Globus pallidus (tissue), 1 donor: ENCODE measurements around the gene MEX3D.
A peak's percentile ranks its signal among the peaks of the same experiment; 100 is the strongest.
"Not testable (repeated sequence)": the region's sequence is repeated elsewhere in the genome, so short reads cannot be mapped to it uniquely, and the experiment has no call there.

Experiments
- DNase-seq: peaks from one replicate; pipeline ENCODE4 v3.0.0-alpha.2; 2015; ENCODE audit warnings: low spot score

Gene MEX3D

GRCh38 chr19:1571358-1571757 lies 3.2 kb upstream of the MEX3D start:
- no peak for DNase-seq

DNA sequence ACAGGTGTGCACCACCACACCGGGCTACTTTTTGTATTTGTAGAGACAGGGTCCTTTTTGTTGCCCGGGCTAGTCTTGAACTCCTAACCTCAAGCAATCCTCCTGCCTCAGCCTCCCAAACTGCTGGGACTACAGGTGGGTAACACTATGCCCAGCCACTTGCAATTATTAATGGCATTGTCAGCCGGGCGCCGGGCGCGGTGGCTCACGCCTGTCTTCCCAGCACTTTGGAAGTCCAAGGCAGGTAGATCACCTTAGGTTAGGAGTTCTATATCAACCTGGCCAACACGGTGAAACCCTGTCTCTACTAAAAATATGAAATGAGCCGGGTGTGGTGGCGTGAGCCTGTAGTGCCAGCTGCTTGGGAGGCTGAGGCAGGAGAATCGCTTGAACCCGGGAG lies 2.7 kb upstream of the MEX3D start:
- no peak for DNase-seq

DNA sequence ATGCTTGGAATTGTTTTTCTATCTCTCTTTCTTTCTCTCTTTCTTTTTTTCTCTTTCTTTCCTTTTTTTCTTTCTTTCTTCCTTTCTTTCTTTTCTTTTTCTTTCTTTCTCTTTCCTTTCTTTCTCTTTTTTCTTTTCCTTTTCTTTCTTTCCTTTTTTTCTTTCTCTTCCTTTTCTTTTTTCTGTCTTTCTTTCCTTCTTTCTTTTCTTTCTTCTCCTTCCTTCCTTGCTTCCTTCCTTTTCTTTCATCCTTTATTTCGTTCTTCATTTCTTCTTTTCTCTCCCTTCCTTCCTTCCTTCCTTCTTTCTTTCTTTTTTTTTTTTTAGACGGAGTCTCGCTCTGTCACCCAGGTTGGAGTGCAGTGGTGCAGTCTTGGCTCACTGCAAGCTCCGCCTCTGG lies 1.9 kb upstream of the MEX3D start:
- DNase-seq = no peak

GRCh38 chr19:1567848-1568227 lies 287 bp downstream of the MEX3D start:
- DNase-seq = no peak

- no peak for DNase-seq
Observed at GRCh38 chr19:1567116-1567847, 843 bp downstream of the MEX3D start.

DNA sequence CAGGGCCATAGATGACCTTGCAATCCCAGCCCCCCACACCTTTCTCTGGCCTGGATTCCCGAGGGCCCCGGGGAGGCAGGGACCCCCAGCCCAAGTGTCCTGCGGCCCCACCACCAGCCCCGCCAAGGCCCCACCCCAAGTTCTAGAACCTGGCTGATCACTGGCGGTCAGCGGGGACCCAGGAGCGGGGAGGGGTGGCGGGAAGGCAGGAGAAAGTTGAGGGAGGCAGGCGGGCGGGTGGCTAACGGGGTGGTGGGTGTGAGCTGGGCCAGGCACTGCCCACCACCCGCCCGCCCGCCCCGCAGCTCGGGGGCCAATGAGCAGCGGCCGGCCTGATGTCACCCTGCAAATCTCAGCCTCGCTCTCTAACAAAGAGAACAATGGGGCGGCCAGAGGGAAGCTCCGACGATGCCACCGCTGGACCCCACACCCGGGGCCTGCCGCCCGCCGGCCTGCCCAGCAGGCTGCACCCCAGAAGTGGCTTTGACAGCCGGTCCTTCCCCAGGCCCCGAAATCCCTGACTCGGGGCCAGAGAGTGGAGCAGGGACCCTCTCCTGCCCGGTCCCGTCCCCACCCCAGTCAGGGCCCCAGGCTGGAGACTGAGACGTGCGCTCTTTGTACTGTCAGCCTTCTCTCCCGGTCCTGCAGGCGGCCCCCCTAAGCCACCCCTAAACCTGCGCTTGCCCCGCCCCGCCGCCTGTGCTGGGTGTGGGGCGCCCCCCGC lies 1.6 kb downstream of the MEX3D start:
- peak; percentile 91 for DNase-seq

DNA sequence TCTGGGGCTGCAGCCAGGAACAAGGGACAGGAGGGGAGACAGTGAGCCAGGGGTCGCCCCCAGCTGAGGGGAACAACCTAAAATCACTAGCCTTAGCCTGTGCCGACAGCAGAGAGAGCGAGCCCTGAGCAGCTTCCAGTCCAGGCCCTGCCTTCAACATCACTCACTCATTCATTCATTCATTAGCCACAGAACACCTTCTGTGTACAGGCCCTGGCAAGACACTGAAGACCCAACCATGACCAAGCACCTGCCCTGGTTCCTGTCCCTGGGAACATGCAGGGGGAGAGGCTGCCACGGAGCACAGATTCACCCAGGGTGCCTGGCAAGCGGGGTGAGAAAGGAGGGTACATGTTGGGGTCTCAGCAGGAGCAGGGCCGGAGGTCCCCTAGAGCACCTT lies 4.9 kb downstream of the MEX3D start:
- DNase-seq = no peak

DNA sequence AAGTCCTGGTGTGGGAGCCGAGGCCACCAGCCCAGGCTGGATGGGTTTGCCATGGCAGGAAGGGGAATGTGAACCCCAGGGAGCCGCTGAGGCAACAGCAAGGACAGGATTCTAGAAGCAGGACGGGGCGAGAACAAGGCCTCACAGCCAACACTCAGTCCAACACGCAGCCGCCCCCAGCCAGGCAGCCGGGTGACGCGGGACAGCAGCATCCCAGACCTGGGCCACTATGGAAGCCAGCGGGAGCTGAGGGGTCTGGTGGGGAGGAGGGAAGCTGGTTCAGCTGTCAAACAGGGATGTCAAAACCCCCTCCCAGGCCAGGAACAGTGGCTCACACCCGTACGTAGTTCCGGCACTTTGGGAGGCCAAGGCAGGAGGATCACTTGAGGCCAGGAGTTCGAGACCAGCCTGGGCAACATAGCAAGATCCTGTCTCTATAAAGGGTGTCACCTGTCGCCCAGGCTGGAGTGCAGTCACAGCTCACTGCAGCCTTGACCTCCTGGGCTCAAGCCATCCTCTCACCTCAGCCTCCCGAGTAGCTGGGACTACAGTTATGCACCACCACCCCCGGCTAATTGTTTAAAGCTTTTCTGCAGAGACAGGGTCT lies 6.8 kb downstream of the MEX3D start:
- no peak for DNase-seq

DNA sequence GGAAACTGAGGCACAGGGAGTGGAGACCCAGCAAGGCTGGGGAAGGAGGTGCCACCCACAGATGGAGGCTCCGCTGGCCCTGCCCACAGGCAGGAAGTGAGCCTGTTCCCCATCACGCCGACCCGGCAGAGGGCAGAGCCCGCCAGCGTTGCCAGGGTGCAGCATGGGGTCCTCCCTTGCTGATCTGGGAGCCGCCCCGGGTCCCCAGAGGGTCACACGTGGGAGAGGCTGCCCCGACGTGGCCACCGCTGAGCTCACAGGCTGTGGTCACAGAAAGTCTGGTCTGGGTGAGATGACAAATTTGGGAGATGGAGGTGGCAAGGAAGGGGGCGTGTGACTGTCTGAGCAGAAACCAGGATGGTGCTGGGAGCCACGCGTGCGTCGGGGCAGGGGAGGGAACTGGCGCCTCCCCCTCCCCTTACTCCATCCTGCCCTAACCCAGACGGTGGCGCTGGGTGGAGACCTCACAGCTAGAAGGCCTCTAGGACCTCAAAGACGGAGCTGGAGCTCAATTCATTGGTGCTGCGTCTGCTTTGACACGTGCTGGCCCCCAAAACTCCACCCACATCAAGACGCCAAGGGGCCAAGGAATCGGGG lies 7.7 kb downstream of the MEX3D start:
- DNase-seq = no peak

DNA sequence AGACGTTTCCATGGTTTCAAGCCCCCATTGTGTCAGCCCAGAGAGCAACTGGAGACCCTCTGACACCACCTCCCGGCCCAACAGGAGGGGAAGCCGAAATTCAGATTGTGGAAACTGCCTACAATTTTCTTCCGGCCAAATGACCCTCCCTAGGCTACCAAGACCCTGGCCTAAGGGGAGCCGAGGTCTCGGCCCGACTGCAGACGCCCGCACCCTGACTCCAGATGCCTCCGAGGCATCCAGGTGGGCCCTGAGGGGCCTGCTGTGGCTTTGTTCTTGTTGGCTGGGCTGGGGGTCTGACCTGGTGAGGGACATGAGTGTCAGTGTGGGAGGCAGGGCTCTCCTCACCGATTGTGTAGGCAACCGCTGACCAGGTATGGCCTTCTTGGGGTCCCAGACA lies 9.6 kb downstream of the MEX3D start:
- DNase-seq = no peak

DNA sequence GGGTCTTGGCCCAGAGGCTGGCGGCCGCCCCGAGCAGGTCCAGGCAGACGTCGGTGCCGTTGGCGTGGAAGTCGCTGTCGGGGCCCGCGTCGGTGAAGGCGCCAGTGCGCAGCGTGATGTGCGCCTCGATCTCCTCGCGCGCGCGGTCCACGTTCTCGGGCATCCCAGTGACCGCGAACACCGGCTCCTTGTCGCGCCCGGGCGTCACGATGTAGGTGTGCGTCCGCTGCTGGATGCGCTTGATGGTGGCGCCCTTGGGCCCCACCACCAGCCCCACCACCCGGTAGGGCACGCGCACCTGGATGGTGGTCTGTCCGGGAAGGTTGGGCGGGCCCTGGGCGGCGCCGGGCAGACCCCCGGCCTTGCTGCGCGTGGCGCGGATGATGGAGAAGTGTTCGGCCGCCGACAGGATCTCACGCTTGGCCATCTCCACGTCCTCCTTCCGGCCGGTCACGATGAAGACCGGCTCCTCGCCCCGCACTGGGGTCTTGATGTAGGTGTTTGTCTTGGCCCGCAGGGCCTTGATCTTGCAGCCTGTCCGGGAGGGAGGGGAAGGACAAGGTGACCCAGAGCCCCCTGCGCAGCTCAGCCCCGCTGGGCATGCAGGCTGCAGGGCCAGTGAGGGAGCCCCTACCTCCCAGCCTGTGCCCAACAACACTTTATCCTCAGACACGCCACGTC lies 11.6 kb downstream of the MEX3D start:
- no peak for DNase-seq

- no peak for DNase-seq
Observed at GRCh38 chr19:1555487-1556389, 12.4 kb downstream of the MEX3D start.

GRCh38 chr19:1554968-1555367 lies 13.2 kb downstream of the MEX3D start:
- DNase-seq = no peak

GRCh38 chr19:1553415-1553814 lies 14.7 kb downstream of the MEX3D start:
- no peak for DNase-seq

- DNase-seq = no peak
Observed at GRCh38 chr19:1551068-1552040, 16.8 kb downstream of the MEX3D start.

DNA sequence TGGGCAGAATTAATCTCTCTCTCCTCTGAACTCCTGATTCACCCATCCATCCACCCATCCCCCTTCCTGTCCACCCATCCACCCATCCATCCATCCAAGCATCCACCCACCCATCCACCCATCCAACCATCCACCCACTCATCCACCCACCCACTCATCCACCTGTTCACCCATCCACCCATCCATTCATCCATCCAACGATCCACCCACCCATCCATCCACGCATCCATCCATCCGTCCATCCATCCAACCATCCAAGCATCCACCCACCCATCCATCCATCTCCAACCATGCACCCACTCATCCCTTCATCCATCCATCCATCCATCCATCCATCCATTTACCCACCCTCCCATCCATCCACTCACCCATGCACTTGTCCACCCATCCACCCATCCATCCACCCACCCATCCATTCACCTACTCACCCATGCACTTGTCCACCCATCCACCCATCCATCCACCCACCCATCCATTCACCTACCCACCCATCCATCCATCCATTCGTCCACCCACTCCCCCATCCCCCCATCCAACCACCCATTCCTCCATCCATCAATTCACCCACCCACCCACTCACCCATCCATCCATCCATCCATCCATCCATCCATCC lies 18.7 kb downstream of the MEX3D start:
- no peak for DNase-seq

GRCh38 chr19:1540365-1540925 lies 27.7 kb downstream of the MEX3D start:
- DNase-seq = no peak

DNA sequence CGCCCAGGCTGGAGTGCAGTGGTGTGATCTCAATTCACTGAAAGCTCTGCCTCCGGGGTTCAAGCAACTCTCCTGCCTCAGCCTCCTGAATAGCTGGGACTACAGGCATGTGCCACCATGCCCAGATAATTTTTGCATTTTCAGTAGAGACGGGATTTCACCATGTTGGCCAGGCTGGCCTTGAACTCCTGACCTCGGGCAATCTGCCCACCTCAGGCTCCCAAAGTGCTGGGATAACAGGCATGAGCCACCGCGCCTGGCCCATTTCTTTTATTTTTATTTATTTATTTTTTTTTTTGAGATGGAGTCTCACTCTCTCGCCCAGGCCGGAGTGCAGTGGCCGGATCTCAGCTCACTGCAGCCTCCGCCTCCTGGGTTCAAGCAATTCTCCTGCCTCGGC lies 28.4 kb downstream of the MEX3D start:
- DNase-seq = not testable (repeated sequence)

DNA sequence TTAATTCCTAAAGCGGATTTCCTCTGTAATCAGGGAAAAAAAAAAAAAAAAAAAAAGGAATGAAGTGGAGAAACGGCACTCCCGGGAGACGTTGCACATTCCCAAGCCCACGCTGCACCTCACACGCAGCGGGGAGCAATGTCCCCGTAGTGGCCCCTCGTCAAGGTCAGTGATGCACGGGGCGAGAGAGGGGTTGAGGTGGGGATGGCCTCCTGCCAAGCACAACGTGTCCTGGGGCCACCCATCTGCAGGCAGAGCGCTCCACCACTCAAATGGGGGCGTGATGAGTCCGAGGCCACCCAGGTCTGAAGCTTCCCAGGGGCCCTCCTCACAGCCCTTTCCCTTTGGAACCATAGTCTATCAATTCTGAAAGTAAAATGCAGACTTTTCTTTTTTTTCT lies 29.1 kb downstream of the MEX3D start:
- DNase-seq = no peak
